ENCODE data around the gene ARHGAP24.

GRCh38 chr4:85759388-85759787 lies 284.4 kb downstream of the ARHGAP24 start:
- TF ChIP-seq, protein P1, sequence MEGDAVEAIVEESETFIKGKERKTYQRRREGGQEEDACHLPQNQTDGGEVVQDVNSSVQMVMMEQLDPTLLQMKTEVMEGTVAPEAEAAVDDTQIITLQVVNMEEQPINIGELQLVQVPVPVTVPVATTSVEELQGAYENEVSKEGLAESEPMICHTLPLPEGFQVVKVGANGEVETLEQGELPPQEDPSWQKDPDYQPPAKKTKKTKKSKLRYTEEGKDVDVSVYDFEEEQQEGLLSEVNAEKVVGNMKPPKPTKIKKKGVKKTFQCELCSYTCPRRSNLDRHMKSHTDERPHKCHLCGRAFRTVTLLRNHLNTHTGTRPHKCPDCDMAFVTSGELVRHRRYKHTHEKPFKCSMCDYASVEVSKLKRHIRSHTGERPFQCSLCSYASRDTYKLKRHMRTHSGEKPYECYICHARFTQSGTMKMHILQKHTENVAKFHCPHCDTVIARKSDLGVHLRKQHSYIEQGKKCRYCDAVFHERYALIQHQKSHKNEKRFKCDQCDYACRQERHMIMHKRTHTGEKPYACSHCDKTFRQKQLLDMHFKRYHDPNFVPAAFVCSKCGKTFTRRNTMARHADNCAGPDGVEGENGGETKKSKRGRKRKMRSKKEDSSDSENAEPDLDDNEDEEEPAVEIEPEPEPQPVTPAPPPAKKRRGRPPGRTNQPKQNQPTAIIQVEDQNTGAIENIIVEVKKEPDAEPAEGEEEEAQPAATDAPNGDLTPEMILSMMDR (IDR thresholded peaks at IDR 0.05): no peak
- TF ChIP-seq EP300 (IDR thresholded peaks at IDR 0.05): no peak

All from ovary (tissue), 3 donors.